Left ventricle myocardium superior (tissue), 1 donor: Measurements from ENCODE around the gene HPCAL4. TPM values are rescaled to one million over a fixed set of nuclear protein-coding genes. Genes with fewer than 3 reads are reported as not detected.

Experiments
- ATAC-seq: fragments of 200-7000 bp; cut with Tn5 transposase; one replicate; pipeline ENCODE4 v1.9.1; 2020; ENCODE audit warnings: mild to moderate bottlenecking, moderate library complexity
- DNase-seq: peaks from one replicate; pipeline ENCODE4 v3.0.0-alpha.2; 2020
- intact Hi-C: fragments of 100-400 bp; cut with micrococcal nuclease; formaldehyde crosslinking; loops from one replicate; pipeline ENCODE4 v1.11.0; 2022
- total RNA-seq: library from RNA; stranded (reverse); fragmentation: NEBNext Ultra II Directional; extraction: Animal tissue kit (Norgen Biotek cat#: 25700); gene quantifications from one replicate; pipeline ENCODE4 v1.2.1, GENCODE V29; 2021
- donor health status: DM: no; HTN: yes; CAD: no; lungs with severe emphysema.

The HPCAL4 gene
- total RNA-seq, 1 donor from 2014 or later, result 2.4 TPM

- intact Hi-C loops, result no loop called here
- no peak for ATAC-seq
- no peak for DNase-seq
These were observed 20.1 kb upstream of the HPCAL4 start for GRCh38 chr1:39711104-39711965.

GRCh38 chr1:39707506-39707905, 16.3 kb upstream of the HPCAL4 start:
- ATAC-seq, result no peak
- intact Hi-C loops, result no loop called here
- DNase-seq, result no peak

DNA sequence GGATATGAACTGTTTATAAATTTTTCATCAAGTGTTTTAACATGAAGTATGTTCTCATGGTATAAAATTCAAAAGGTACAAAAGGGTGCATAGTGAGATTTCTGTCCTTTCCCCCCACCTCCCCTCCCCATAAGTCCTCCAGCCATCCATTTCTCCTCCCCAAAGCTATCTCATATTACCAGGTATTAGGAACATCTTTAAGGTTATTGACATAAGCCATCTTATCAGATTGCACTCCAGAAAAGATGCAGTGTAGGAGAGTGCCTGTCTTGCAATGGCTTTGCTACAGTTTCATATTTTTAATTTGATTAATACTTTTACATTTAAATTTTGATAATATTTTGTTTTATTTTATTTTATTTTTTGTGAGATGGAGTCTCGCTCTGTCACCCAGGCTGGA, 13.5 kb upstream of the HPCAL4 start:
- ATAC-seq (no peak), DNase-seq (no peak)
- intact Hi-C loops, result no loop called here

GRCh38 chr1:39701049-39701439, 9.8 kb upstream of the HPCAL4 start:
- DNase-seq (peak; percentile 66), ATAC-seq (peak; percentile 78)
- intact Hi-C loops, result no loop called here

- DNase-seq (no peak), ATAC-seq (no peak)
- intact Hi-C loops, result no loop called here
These were observed 9.1 kb upstream of the HPCAL4 start for GRCh38 chr1:39700348-39700747.

DNA sequence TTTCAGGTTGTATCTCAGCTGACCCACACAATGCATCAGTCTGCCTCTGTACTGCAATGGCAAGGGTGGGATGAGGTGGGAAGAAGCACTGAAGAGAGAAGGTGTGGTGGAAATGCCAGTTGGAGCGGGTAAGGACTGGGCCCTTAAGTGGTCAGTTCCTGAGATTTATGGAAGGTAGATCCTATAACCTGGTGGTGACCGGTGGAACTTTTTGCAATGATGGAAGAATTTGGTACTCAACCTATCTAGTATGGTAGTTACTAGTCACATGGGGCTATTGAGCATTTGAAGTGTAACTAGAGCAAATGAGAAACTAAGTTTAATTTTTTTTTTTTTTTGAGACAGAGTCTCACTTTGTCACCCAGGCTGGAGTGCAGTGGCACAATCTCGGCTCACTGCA, 8.2 kb upstream of the HPCAL4 start:
- DNase-seq, result no peak
- intact Hi-C loops, result no loop called here
- ATAC-seq, result no peak

- DNase-seq, result no peak
- intact Hi-C loops, result no loop called here
- no peak for ATAC-seq
These were observed 7.3 kb upstream of the HPCAL4 start for GRCh38 chr1:39698568-39698967.

- ATAC-seq (no peak), DNase-seq (no peak)
- intact Hi-C loops, result no loop called here
These were observed 5.2 kb upstream of the HPCAL4 start for GRCh38 chr1:39696448-39696847.

- intact Hi-C loops, result no loop called here
- DNase-seq, result no peak
- no peak for ATAC-seq
These were observed 3.8 kb upstream of the HPCAL4 start for GRCh38 chr1:39695016-39695415.

DNA sequence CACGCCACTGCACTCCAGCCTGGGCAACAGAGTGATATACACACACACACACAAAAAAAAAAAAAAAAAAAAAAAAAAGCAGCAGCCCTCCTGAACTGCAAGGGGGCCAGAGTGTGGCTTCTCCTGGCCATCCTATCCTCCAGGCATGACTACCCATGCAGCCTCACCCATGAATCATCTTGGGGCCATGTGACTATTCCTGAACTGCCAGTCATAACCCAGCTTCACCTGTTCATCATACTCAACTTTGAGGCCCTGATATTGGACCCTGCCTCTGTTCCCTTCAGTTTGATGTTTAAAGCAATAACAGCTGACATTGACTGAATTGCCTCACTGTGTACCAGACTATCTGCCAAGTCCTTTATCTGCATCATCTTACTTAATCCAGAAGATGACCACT, 2.8 kb upstream of the HPCAL4 start:
- DNase-seq, result no peak
- intact Hi-C loops, result no loop called here
- ATAC-seq, result no peak

DNA sequence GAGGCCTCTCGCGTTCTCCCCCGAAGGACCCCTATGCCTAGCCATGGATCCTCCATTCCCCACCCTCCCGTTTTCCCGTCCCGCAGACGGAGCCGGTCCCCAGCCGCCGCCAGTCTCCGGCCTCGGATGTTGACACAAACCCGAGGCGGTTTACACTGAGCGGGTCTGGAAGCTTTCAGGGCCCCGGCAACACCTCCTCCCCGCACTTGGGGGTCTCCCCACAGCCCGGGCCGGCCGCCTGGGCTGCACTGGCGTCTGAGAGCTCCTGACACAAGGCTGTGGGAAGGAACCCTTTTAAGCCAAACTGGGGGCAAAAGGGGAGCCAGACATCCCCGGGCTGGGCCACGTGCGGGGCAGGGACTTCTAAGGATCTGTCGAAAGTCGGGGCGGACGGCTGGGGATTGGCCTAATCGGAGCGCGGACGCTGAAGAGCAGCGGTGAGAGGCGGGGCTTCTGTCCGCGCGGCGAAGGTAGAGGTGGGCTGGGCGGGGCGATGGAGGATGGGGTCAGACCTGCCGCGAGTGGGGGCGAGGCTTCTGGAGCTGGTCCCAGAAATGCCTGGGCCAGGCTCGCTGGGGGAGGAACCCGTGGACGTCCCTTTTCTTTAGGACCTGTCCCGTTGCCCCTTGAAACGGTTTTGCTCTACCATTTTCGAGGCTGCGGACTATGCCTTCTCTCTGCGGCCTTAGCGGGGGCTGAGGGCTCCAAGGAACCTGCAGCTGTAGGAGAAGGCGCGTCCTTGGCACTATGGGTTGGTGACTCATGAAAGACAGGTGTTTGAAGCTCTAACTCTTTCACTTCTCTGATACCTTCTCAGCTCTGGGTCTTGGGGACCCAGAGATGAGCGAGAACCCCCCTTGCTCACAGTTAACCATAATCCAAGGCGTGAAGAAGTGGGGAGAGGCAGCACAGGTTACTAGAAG, 1.2 kb upstream of the HPCAL4 start:
- ATAC-seq (no peak), DNase-seq (no peak)
- intact Hi-C loops, result no loop called here

GRCh38 chr1:39690794-39691382, 345 bp downstream of the HPCAL4 start:
- ATAC-seq (no peak), DNase-seq (no peak)
- intact Hi-C loops, result no loop called here

- intact Hi-C loops, result no loop called here
- ATAC-seq, result no peak
- DNase-seq, result no peak
These were observed 1.0 kb downstream of the HPCAL4 start for GRCh38 chr1:39690225-39690624.

GRCh38 chr1:39689635-39690034, 1.6 kb downstream of the HPCAL4 start:
- no peak for DNase-seq
- intact Hi-C loops, result no loop called here
- ATAC-seq, result no peak

DNA sequence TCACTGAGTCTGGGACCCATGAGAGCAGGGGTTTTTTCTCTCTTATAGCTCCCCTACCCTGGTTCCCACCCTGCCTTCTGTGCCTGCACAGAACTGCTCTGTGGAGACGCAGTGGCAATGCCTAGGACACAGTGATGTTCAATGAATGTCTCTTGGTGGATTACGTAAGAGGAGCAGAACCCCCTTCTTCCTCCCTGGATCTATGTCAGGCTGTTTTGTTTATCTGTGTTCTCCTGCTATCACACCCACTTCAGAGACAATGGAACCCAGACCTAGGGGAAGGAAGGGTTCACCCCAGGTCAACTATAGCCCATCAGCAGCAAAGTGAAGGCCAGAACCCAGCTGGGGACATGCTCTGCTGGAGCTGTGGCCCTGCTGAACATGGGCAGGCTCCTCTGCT, 2.0 kb downstream of the HPCAL4 start:
- peak; percentile 43 for ATAC-seq
- intact Hi-C loops, result no loop called here

DNA sequence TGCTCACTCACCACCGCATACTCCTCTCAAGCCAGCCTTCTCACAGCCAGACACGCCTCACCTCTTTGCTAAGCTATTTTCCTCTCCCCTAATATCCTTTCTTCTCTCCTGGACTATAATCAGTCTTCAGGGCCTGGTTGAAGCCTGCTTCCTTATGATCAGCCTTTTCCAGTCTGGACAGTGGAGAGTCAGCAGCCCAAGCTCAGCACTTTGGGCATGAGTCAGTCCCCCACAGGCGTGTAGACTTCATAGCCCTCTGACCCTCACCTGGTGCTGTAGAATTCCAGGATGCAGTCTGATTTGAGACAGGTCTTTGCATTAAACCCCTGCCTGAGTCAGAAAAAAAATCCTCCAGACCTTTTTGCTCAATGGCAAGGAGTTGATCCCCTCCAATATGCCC, 2.5 kb downstream of the HPCAL4 start:
- no peak for ATAC-seq
- intact Hi-C loops, result no loop called here

More for the DNA sequence above, 2.0 kb downstream of the HPCAL4 start:
- no peak for DNase-seq

DNA sequence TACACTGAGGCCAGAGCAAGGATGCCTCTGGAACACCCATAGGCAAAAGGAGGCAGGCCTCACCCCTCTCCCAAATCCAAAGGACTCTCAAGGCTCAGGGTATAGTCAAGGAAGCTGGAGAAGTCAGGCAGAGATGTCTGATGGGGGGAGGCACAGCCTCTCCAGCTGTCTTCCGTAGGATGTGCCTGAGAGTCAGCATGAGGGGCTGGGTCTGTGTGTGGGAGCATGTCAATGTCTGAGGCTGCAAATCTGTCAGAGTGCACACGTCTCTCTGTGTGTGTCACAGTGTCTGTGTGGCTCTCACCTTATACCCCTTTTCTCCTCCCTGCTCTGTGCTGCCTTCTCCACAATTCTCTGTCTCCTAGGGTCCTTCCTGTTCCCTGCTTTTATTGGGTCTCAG, 4.0 kb downstream of the HPCAL4 start:
- intact Hi-C loops, result no loop called here

More for the DNA sequence above, 2.5 kb downstream of the HPCAL4 start:
- DNase-seq, result no peak

DNA sequence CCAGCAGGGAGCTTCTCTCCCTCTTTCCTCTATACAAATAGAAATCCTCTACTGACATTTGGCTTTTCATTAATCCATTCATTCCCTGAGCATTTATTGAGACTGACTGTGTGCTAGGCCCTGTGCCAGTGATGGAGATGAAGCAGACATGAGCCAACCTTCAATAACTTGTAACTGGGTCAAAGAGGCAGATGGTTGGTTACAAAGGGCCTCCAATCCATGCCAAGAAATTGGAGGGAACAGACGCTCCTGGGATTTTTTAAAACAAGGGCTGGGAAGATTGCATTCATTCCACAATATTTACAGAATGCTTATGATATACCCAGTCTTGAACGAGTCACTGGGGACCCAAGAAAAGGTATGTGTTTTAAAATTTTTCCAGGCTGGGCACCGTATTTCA, 6.2 kb downstream of the HPCAL4 start:
- ATAC-seq (no peak), DNase-seq (no peak)
- intact Hi-C loops, result no loop called here

More for the DNA sequence above, 4.0 kb downstream of the HPCAL4 start:
- no peak for DNase-seq
- ATAC-seq, result no peak

- no peak for ATAC-seq
- no peak for DNase-seq
- intact Hi-C loops, result no loop called here
These were observed 6.9 kb downstream of the HPCAL4 start for GRCh38 chr1:39684313-39684664.
